Measurements from ENCODE around the gene SEMA6A. TPM values are rescaled to one million over a fixed set of nuclear protein-coding genes. Genes with fewer than 3 reads are reported as not detected.

Gene SEMA6A
- total RNA-seq, 2 experiments from 2014 or later, result not detected

DNA sequence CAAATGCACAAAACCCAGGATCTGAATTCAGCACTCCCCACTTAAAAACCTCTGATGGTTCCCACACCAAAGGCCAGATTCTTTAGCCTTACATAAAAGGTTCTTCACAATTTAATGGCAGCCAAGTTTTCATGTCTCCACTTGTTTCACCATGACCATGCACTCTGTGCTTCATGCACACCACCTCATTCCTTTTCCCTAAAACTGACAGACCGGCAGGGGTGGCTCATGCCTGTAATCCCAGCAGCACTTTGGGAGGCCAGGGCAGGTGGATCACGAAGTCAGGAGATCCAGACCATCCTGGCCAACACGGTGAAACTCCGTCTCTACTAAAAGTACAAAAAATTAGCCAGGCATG lies 150.4 kb downstream of the SEMA6A start:
- TF ChIP-seq EZH2phosphoT487 (IDR thresholded peaks at IDR 0.05; ENCODE audit: borderline replicate concordance, low read depth, low read length), result no peak
- TF ChIP-seq CTCF (conservative IDR thresholded peaks at IDR 0.05; ENCODE audit: low read length), result no peak
- no peak overlapping the region for H3K27ac ChIP-seq (ENCODE audit: low read depth, low read length, poor library complexity, severe bottlenecking)
- no peaks in the 10 kb centered on the region for H4K20me1 ChIP-seq (ENCODE audit: insufficient read depth, low read length)
- ChIA-PET POLR2A (interaction anchor here (0.6 kb wide), 1 partner anchor 29 kb away, joined by 12 read pairs; no protein-coding TSS in a partner anchor), CTCF (ENCODE audit: unreplicated experiment) (no interaction called here)
- H3K4me1 ChIP-seq (ENCODE audit: insufficient read depth, low read length, poor library complexity, severe bottlenecking), result no peaks in the 10 kb centered on the region
- no peak overlapping the region for H2AFZ ChIP-seq (ENCODE audit: low read length)
- H3K4me2 ChIP-seq (ENCODE audit: low read length), result no peak overlapping the region
- no peaks in the 10 kb centered on the region for H3K9me3 ChIP-seq (ENCODE audit: low read length)
- H3K36me3 ChIP-seq (ENCODE audit: insufficient read depth, low read length), result no peaks in the 10 kb centered on the region
- intact Hi-C loops (cut with micrococcal nuclease; ENCODE audit: unreplicated experiment), result no loop called here
- BruUV-seq (replicated peaks), result no TSS peak
- no peaks in the 10 kb centered on the region for H3K79me2 ChIP-seq (ENCODE audit: insufficient read depth, low read depth, low read length)
- H3K4me3 ChIP-seq (ENCODE audit: low read depth, low read length, poor library complexity, severe bottlenecking), result no peak overlapping the region
- no peak for DNase-seq (ENCODE audit: low spot score)
- H3K9me2 ChIP-seq (ENCODE audit: insufficient read depth, low read length), result no peaks in the 10 kb centered on the region

- Histone ChIP-seq H3K4me1 (ENCODE audit: insufficient read depth, low read length, poor library complexity, severe bottlenecking) (no peaks in the 10 kb centered on the region), H3K4me2 (ENCODE audit: low read length) (no peak overlapping the region), H3K27ac (ENCODE audit: low read depth, low read length, poor library complexity, severe bottlenecking) (no peak overlapping the region), H2AFZ (ENCODE audit: low read length) (no peak overlapping the region), H3K79me2 (ENCODE audit: insufficient read depth, low read depth, low read length) (no peaks in the 10 kb centered on the region), H3K9me3 (ENCODE audit: low read length) (no peaks in the 10 kb centered on the region), H3K36me3 (ENCODE audit: insufficient read depth, low read length) (no peaks in the 10 kb centered on the region), H3K4me3 (ENCODE audit: low read depth, low read length, poor library complexity, severe bottlenecking) (no peak overlapping the region), H3K9me2 (ENCODE audit: insufficient read depth, low read length) (no peaks in the 10 kb centered on the region), H4K20me1 (ENCODE audit: insufficient read depth, low read length) (no peaks in the 10 kb centered on the region)
- no TSS peak for BruUV-seq (replicated peaks)
- intact Hi-C loops (cut with micrococcal nuclease; ENCODE audit: unreplicated experiment), result no loop called here
- ChIA-PET CTCF (ENCODE audit: unreplicated experiment) (no interaction called here), POLR2A (interaction anchor here (0.6 kb wide), 2 partner anchors 28 to 45 kb away, joined by 3 to 12 read pairs; no protein-coding TSS in a partner anchor)
- TF ChIP-seq EZH2phosphoT487 (IDR thresholded peaks at IDR 0.05; ENCODE audit: borderline replicate concordance, low read depth, low read length), result no peak
- DNase-seq (ENCODE audit: low spot score), result no peak
Observed at GRCh38 chr5:116423587-116424257, 150.9 kb downstream of the SEMA6A start.

DNA sequence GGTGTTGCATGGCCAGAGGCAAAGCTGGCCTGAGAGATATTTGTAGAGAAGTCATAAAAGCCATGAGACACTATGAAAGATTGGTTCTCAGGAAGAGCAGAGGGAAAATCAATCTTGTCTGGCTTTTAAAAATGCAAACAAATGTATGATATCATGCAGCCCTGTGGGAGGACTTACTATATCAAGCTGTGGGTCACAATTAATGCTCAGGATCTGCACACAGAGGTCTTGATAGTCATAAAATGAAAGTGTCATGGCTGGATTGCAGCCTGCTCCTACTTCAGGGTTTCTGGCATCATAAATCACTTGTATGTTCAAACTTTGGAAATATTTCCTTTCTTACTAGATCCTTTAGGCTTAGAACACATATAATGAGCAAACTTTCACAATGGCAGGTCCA lies 151.5 kb downstream of the SEMA6A start:
- H3K79me2 ChIP-seq (ENCODE audit: insufficient read depth, low read depth, low read length), result no peaks in the 10 kb centered on the region
- TF ChIP-seq EZH2phosphoT487 (IDR thresholded peaks at IDR 0.05; ENCODE audit: borderline replicate concordance, low read depth, low read length) (no peak), CTCF (conservative IDR thresholded peaks at IDR 0.05; ENCODE audit: low read length) (no peak)
- no peaks in the 10 kb centered on the region for H3K36me3 ChIP-seq (ENCODE audit: insufficient read depth, low read length)
- ChIA-PET CTCF (ENCODE audit: unreplicated experiment) (no interaction called here), POLR2A (interaction anchor here (0.6 kb wide), 2 partner anchors 46 to 199 kb away, joined by 3 to 4 read pairs; no protein-coding TSS in a partner anchor)
- no peak overlapping the region for H3K27ac ChIP-seq (ENCODE audit: low read depth, low read length, poor library complexity, severe bottlenecking)
- no peak overlapping the region for H3K4me2 ChIP-seq (ENCODE audit: low read length)
- no peak overlapping the region for H3K4me3 ChIP-seq (ENCODE audit: low read depth, low read length, poor library complexity, severe bottlenecking)
- BruUV-seq (replicated peaks), result no TSS peak
- no peaks in the 10 kb centered on the region for H4K20me1 ChIP-seq (ENCODE audit: insufficient read depth, low read length)
- intact Hi-C loops (cut with micrococcal nuclease; ENCODE audit: unreplicated experiment), result no loop called here
- H3K9me3 ChIP-seq (ENCODE audit: low read length), result no peaks in the 10 kb centered on the region
- no peak overlapping the region for H2AFZ ChIP-seq (ENCODE audit: low read length)
- no peaks in the 10 kb centered on the region for H3K4me1 ChIP-seq (ENCODE audit: insufficient read depth, low read length, poor library complexity, severe bottlenecking)
- DNase-seq (ENCODE audit: low spot score), result no peak
- no peaks in the 10 kb centered on the region for H3K9me2 ChIP-seq (ENCODE audit: insufficient read depth, low read length)
